ENCODE results near the gene SLC25A13. TPM values are rescaled to one million over a fixed set of nuclear protein-coding genes. Genes with fewer than 3 reads are reported as not detected.

The SLC25A13 gene
- total RNA-seq, 3 donors from 2014 or later: 33.1 to 39.0 (median 33.2) TPM

DNA sequence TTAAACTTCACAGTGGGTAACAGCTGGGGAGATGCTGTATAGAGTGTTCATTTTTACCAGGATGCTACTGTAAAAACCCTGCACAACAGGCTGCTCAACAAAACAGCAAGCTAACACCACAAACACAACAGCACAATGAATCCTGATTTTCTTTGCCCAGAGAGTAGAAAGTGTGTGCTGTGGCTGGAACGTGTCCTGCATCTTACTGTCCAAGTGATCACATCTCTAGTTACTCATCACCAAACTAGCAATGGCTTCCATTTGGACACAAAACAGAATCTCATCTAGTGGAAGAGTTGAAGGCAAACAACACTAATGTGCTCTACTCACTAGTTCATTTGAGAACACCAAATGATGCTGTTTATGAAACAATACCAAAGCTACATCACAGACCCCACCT lies 121.2 kb downstream of the SLC25A13 start:
- H3K36me3 ChIP-seq: no peaks in the 10 kb centered on the region
- no peaks in the 10 kb centered on the region for H3K27me3 ChIP-seq
- TF ChIP-seq CTCF (IDR thresholded peaks at IDR 0.05): no peak
- TF ChIP-seq POLR2A (IDR thresholded peaks at IDR 0.05): no peak
- TF ChIP-seq POLR2AphosphoS5 (IDR thresholded peaks at IDR 0.05): no peak
- DNase-seq (ENCODE audit: low spot score in 2 of 2): no peak
- intact Hi-C loops (cut with DNase I; ENCODE audit: low total_unique reads): loop anchor here (1.0 kb wide), 1 partner anchor 8 kb away; no protein-coding TSS in a partner anchor
- no peak overlapping the region for H3K4me3 ChIP-seq
- H3K4me1 ChIP-seq: no peaks in the 10 kb centered on the region
- no peaks in the 10 kb centered on the region for H3K9me3 ChIP-seq
- no peak overlapping the region for H3K27ac ChIP-seq

DNA sequence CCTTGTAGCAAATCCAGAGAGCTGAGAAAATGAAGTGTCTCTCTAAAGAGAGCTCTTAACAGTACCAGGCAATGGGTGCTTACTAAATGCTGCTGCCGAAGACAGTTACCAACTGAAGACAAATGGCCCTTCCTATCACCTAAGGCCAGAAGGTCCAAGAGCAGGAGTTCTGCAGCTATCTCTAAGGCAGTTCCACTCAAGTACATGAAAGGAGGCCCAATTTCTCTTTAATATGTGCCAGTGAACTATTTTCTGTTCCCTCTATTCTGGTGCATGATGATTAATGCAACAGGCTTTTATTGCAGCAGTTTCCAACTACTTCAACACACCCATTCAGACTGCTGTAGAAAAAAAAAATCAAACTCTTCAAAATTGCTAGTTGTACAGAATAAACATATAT lies 122.5 kb downstream of the SLC25A13 start:
- Histone ChIP-seq H3K4me1 (no peaks in the 10 kb centered on the region), H3K27me3 (no peaks in the 10 kb centered on the region), H3K36me3 (no peaks in the 10 kb centered on the region), H3K4me3 (no peak overlapping the region), H3K27ac (no peak overlapping the region), H3K9me3 (no peaks in the 10 kb centered on the region)
- DNase-seq (ENCODE audit: low spot score in 2 of 2): no peak
- no peak for TF ChIP-seq CTCF (IDR thresholded peaks at IDR 0.05)
- no peak for TF ChIP-seq POLR2AphosphoS5 (IDR thresholded peaks at IDR 0.05)
- TF ChIP-seq POLR2A (IDR thresholded peaks at IDR 0.05): no peak
- intact Hi-C loops (cut with DNase I; ENCODE audit: low total_unique reads): no loop called here

- no peaks in the 10 kb centered on the region for H3K36me3 ChIP-seq
- intact Hi-C loops (cut with DNase I; ENCODE audit: low total_unique reads): no loop called here
- DNase-seq (ENCODE audit: low spot score in 2 of 2): no peak
- H3K4me3 ChIP-seq: no peak overlapping the region
- no peak overlapping the region for H3K27ac ChIP-seq
- H3K9me3 ChIP-seq: no peaks in the 10 kb centered on the region
- H3K4me1 ChIP-seq: no peaks in the 10 kb centered on the region
- TF ChIP-seq POLR2A (IDR thresholded peaks at IDR 0.05) (no peak), CTCF (IDR thresholded peaks at IDR 0.05) (no peak), POLR2AphosphoS5 (IDR thresholded peaks at IDR 0.05) (no peak)
- H3K27me3 ChIP-seq: no peaks in the 10 kb centered on the region
Measured at GRCh38 chr7:96198047-96198636, 123.8 kb downstream of the SLC25A13 start.

GRCh38 chr7:96196676-96197075 lies 125.2 kb downstream of the SLC25A13 start:
- DNase-seq (ENCODE audit: low spot score in 2 of 2): no peak
- H3K4me1 ChIP-seq: no peaks in the 10 kb centered on the region
- no peaks in the 10 kb centered on the region for H3K9me3 ChIP-seq
- H3K27me3 ChIP-seq: no peaks in the 10 kb centered on the region
- TF ChIP-seq POLR2A (IDR thresholded peaks at IDR 0.05) (no peak), CTCF (IDR thresholded peaks at IDR 0.05) (no peak), POLR2AphosphoS5 (IDR thresholded peaks at IDR 0.05) (no peak)
- intact Hi-C loops (cut with DNase I; ENCODE audit: low total_unique reads): no loop called here
- H3K4me3 ChIP-seq: no peak overlapping the region
- no peaks in the 10 kb centered on the region for H3K36me3 ChIP-seq
- no peak overlapping the region for H3K27ac ChIP-seq

GRCh38 chr7:96189129-96189820 lies 132.6 kb downstream of the SLC25A13 start:
- H3K4me1 ChIP-seq: no peaks in the 10 kb centered on the region
- no peaks in the 10 kb centered on the region for H3K9me3 ChIP-seq
- H3K4me3 ChIP-seq: peak overlapping the region in 1 of 3 donors; percentile 6
- DNase-seq (ENCODE audit: low spot score in 2 of 2): no peak
- intact Hi-C loops (cut with DNase I; ENCODE audit: low total_unique reads): no loop called here
- TF ChIP-seq CTCF (IDR thresholded peaks at IDR 0.05) (no peak), POLR2AphosphoS5 (IDR thresholded peaks at IDR 0.05) (no peak), POLR2A (IDR thresholded peaks at IDR 0.05) (no peak)
- H3K36me3 ChIP-seq: no peaks in the 10 kb centered on the region
- H3K27ac ChIP-seq: no peak overlapping the region
- H3K27me3 ChIP-seq: no peaks in the 10 kb centered on the region

Data from breast epithelium (tissue), 4 donors.